DND-41 (cell line): ENCODE results near the gene SMAD7.

Source experiments
- ATAC-seq: fragments of 200-7000 bp; cut with Tn5 transposase; 3 replicates; pipeline ENCODE4 v1.9.1; 2021; ENCODE audit warnings: low read depth; ENCODE audit not compliant: insufficient read depth
- DNase-seq: peaks from one replicate; pipeline ENCODE4 v3.0.0-alpha.2; 2020
- H2AFZ ChIP-seq: 2 replicates; pipeline ENCODE4 v1.6.0; 2012; ENCODE audit warnings: low read depth, low read length
- H3K27ac ChIP-seq: 2 replicates; pipeline ENCODE4 v1.5.1; 2012; ENCODE audit warnings: low read length, inconsistent platforms
- H3K27me3 ChIP-seq: fragments of 200-600 bp; sonication (generic); 2 replicates; pipeline ENCODE4 v1.6.0; 2012; ENCODE audit warnings: low read length, mild to moderate bottlenecking, inconsistent platforms; ENCODE audit not compliant: insufficient read depth, poor library complexity
- H3K36me3 ChIP-seq: 2 replicates; pipeline ENCODE4 v1.5.1; 2012; ENCODE audit warnings: low read length, inconsistent platforms; ENCODE audit not compliant: insufficient read depth
- H3K4me1 ChIP-seq: 2 replicates; pipeline ENCODE4 v1.5.1; 2012; ENCODE audit warnings: mild to moderate bottlenecking, low read length; ENCODE audit not compliant: insufficient read depth
- H3K4me2 ChIP-seq: 2 replicates; pipeline ENCODE4 v1.6.0; 2012; ENCODE audit warnings: mild to moderate bottlenecking, moderate library complexity, low read length, inconsistent platforms; ENCODE audit not compliant: insufficient read depth
- H3K4me3 ChIP-seq, 2 experiments: fragments of 200-600 bp in 1 of 2; shearing (Covaris generic) in 1 of 2; 2 replicates each; pipeline ENCODE4 v1.5.1; 2012 to 2016; ENCODE audit warnings: inconsistent platforms in 2 of 2, low read length in 2 of 2, mild to moderate bottlenecking in 2 of 2, low read depth in 1 of 2, moderate library complexity in 1 of 2
- H3K79me2 ChIP-seq: 2 replicates; pipeline ENCODE4 v1.6.0; 2012; ENCODE audit warnings: low read length, inconsistent platforms; ENCODE audit not compliant: insufficient read depth
- H3K9ac ChIP-seq: 2 replicates; pipeline ENCODE4 v1.6.0; 2012; ENCODE audit warnings: low read depth, mild to moderate bottlenecking, inconsistent platforms, low read length, moderate library complexity
- H3K9me3 ChIP-seq: 2 replicates; pipeline ENCODE4 v1.5.1; 2012; ENCODE audit warnings: low read length, moderate library complexity, mild to moderate bottlenecking, inconsistent platforms; ENCODE audit not compliant: insufficient read depth, severe bottlenecking
- H4K20me1 ChIP-seq: 2 replicates; pipeline ENCODE4 v1.6.0; 2012; ENCODE audit warnings: low read length; ENCODE audit not compliant: insufficient read depth
- EZH2 ChIP-seq: IDR thresholded peaks from 3 replicates; pipeline ENCODE4 v1.6.1; 2012; ENCODE audit warnings: borderline replicate concordance, low read depth, mild to moderate bottlenecking, moderate library complexity, low read length, inconsistent platforms; ENCODE audit not compliant: severe bottlenecking
- TF ChIP-seq, protein P1 (sequence below): IDR thresholded peaks from 2 replicates; pipeline ENCODE4 v1.5.1; 2012; ENCODE audit warnings: borderline replicate concordance, low read length, moderate library complexity, mild to moderate bottlenecking; ENCODE audit not compliant: poor library complexity, severe bottlenecking; ENCODE audit errors: extremely low read depth

Gene SMAD7

GRCh38 chr18:48935433-48935774, 15.4 kb downstream of the SMAD7 start:
- Histone ChIP-seq H3K9me3 (no peaks in the 10 kb centered on the region), H3K4me1 (peaks cover 62% of the 10 kb centered on the region), H3K9ac (peak overlapping the region; percentile 48; the same call in 1 of the 2 replicates), H3K36me3 (no peaks in the 10 kb centered on the region; the same call in 1 of the 2 replicates), H3K27me3 (no peaks in the 10 kb centered on the region), H3K4me3 (no peak overlapping the region), H3K79me2 (peaks cover 44% of the 10 kb centered on the region), H3K27ac (peak overlapping the region; percentile 88), H3K4me2 (no peak overlapping the region), H2AFZ (no peak overlapping the region), H4K20me1 (no peaks in the 10 kb centered on the region)
- DNase-seq (no peak), ATAC-seq (no peak)
- TF ChIP-seq, protein P1, sequence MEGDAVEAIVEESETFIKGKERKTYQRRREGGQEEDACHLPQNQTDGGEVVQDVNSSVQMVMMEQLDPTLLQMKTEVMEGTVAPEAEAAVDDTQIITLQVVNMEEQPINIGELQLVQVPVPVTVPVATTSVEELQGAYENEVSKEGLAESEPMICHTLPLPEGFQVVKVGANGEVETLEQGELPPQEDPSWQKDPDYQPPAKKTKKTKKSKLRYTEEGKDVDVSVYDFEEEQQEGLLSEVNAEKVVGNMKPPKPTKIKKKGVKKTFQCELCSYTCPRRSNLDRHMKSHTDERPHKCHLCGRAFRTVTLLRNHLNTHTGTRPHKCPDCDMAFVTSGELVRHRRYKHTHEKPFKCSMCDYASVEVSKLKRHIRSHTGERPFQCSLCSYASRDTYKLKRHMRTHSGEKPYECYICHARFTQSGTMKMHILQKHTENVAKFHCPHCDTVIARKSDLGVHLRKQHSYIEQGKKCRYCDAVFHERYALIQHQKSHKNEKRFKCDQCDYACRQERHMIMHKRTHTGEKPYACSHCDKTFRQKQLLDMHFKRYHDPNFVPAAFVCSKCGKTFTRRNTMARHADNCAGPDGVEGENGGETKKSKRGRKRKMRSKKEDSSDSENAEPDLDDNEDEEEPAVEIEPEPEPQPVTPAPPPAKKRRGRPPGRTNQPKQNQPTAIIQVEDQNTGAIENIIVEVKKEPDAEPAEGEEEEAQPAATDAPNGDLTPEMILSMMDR: no peak
- no peak for TF ChIP-seq EZH2

DNA sequence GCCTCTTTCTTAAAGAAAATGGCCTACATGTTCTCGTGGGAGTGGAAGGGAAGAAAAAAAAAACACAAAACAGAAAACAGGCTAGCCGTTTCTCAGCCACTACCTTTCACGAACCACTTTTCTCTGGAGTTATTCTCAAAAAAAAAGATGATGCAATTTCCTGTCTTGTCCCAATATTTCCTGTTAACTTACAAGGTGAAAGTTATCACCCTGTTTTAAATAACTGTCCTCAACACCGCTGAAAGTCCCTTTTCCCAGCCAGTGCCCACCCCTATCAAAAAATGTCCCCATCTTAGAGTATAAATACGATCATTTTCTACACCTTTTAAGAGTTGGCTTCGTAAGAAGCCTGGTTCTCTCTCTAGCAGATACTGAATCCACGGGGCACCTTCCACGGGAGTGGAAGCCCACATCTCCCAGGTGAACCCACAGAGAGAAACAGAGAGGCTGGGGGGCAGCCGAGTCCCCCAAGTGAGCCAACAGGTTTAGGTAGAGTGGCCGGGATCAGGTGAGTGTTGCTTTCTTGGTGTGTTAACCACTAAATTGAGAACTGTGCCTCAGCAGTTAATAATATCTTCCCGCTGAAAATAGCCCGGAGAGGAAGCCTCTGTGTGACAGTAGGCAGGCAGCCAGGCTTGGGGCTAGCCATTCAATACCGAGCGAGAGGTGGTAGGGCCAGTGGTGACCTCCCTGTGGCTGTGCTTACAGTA, 15.9 kb downstream of the SMAD7 start:
- H3K9ac ChIP-seq: peak overlapping the region; percentile 48
- no peak for TF ChIP-seq EZH2
- TF ChIP-seq, protein P1: no peak
- H3K36me3 ChIP-seq: no peaks in the 10 kb centered on the region; the same call in 1 of the 2 replicates
- peak overlapping the region; percentile 45 for H3K4me2 ChIP-seq
- peak; percentile 38 for ATAC-seq
- H3K4me1 ChIP-seq: peaks cover 60% of the 10 kb centered on the region
- no peak overlapping the region for H3K4me3 ChIP-seq
- H2AFZ ChIP-seq: 0 out of 2 replicates have a peak overlapping the region, but pooled peaks have one; percentile 4
- H4K20me1 ChIP-seq: no peaks in the 10 kb centered on the region
- peak overlapping the region; percentile 88 for H3K27ac ChIP-seq
- no peaks in the 10 kb centered on the region for H3K9me3 ChIP-seq
- peaks cover 49% of the 10 kb centered on the region for H3K79me2 ChIP-seq
- H3K27me3 ChIP-seq: no peaks in the 10 kb centered on the region
- DNase-seq: peak; percentile 33

GRCh38 chr18:48934415-48934722, 16.4 kb downstream of the SMAD7 start:
- Histone ChIP-seq H4K20me1 (no peaks in the 10 kb centered on the region), H3K9ac (peak overlapping the region; percentile 48), H3K27me3 (no peaks in the 10 kb centered on the region), H3K4me1 (peaks cover 60% of the 10 kb centered on the region), H3K4me2 (peak overlapping the region; percentile 45), H3K27ac (peak overlapping the region; percentile 88), H2AFZ (peak overlapping the region; percentile 40), H3K9me3 (no peaks in the 10 kb centered on the region), H3K4me3 (peak overlapping the region in 1 of 2 experiments; percentile 28; a peak in 1 of 4 replicates), H3K36me3 (no peaks in the 10 kb centered on the region; the same call in 1 of the 2 replicates), H3K79me2 (peaks cover 51% of the 10 kb centered on the region)
- DNase-seq (no peak), ATAC-seq (0 out of 3 replicates have a peak, but pooled peaks have one; percentile 4)
- TF ChIP-seq, protein P1: no peak
- no peak for TF ChIP-seq EZH2
